ENCODE measurements around the gene ALKBH4.

Gene ALKBH4

DNA sequence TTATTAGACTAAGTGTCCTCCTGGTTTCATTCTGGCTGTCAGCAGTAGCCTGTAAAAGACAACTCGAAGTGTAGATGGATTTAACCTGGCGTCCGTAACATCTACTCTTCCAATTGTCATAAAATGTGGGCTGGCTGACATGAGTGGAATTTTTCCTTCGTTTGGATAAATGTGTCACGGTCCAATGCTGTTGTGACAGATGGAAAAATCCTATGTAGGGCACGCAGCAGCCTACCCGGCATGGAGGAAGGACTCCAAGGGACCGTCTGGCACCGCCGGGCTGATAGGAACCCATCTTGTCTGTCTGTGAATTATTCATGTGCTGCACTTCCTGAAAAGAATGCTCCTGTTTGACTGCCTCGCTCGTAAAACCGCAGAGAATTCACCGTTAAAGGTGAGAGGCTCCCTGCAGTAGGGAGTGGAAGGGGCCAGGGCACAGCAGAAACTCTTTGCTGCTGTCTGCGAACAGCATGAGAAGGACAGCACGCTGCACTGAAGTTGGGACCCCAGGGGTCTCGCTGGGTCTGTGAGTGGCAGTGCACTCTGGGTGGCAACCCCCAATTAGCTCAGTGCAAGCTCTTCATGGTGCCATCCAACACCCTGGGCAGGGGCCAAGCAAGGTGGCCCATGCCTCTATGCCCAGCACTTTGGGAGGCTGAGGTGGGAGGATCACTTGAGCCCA lies 32.9 kb downstream of the ALKBH4 start:
- peak; percentile 70 for DNase-seq
- H3K4me1 Mint-ChIP-seq (ENCODE audit: low read depth) = peaks cover 66% of the 10 kb centered on the region
- H3K36me3 Mint-ChIP-seq (ENCODE audit: low read depth) = peaks cover 37% of the 10 kb centered on the region
- H3K9me3 Mint-ChIP-seq = no peaks in the 10 kb centered on the region
- H3K27me3 Mint-ChIP-seq = no peaks in the 10 kb centered on the region
- H3K4me3 Mint-ChIP-seq = peak overlapping the region; percentile 73
- H3K27ac Mint-ChIP-seq = peak overlapping the region; percentile 93

DNA sequence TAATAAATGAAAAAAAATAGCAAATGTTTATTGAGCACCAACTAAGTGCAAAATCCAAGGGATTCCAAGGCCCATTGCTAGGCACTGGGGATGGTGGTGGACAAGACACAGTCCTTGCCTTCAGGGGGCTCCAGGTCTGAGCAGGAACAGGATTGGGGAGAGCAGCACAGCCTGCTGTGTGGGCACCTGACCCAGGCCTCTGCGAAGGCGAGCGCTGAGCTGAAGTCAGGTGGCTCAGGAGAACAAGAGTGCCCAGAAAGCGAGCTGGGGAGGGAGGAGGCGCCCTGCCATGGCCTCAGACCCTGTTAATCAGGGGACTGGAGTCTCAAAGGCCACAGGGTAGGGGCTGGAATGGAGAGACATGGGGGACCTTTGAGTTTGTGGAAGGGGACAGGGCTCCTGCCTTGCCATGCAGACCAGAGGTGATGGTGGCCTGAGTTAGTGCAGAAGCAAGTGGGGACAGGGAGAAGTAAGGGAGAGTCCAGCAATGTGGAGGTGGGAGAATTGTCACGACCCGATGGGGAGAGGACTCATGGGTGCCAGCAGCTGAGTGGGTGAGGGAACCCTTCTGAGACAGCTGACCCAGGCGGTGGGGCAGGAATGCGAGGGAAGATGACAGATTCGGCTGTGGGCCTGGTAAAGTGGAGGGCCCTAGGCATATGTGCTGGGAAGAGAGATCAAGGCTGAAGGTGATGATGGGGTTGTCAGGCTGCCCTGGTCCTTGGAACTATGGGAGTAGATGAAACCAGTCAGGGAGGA lies 35.3 kb downstream of the ALKBH4 start:
- Mint-ChIP-seq H3K4me3 (no peak overlapping the region), H3K27ac (peak overlapping the region; percentile 85), H3K36me3 (ENCODE audit: low read depth) (peaks cover 47% of the 10 kb centered on the region), H3K4me1 (ENCODE audit: low read depth) (peaks cover 79% of the 10 kb centered on the region), H3K27me3 (no peaks in the 10 kb centered on the region), H3K9me3 (no peaks in the 10 kb centered on the region)
- no peak for DNase-seq

DNA sequence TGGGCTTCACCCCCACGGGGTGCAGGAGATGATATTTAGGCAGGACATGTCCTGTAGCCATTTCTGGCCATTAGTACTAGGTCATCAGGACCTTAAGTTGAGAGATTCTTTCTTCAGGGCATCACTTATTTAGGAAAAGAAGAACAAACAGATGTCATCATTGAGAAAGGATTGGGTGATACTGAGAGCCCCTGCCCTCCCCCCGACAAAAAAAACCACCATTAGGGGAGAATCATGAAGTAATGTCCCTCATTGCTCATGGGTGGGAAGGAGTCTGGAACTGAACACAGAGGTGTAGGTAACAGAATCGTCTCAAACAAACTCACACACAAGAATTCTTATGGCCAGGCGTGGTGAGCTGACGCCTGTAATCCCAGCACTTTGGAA lies 37.7 kb downstream of the ALKBH4 start:
- H3K4me1 Mint-ChIP-seq (ENCODE audit: low read depth) = peaks cover 74% of the 10 kb centered on the region
- peak overlapping the region; percentile 98 for H3K27ac Mint-ChIP-seq
- H3K4me3 Mint-ChIP-seq = peak overlapping the region; percentile 77
- no peak for DNase-seq
- H3K9me3 Mint-ChIP-seq = no peaks in the 10 kb centered on the region
- peaks cover 59% of the 10 kb centered on the region for H3K36me3 Mint-ChIP-seq (ENCODE audit: low read depth)
- no peaks in the 10 kb centered on the region for H3K27me3 Mint-ChIP-seq

DNA sequence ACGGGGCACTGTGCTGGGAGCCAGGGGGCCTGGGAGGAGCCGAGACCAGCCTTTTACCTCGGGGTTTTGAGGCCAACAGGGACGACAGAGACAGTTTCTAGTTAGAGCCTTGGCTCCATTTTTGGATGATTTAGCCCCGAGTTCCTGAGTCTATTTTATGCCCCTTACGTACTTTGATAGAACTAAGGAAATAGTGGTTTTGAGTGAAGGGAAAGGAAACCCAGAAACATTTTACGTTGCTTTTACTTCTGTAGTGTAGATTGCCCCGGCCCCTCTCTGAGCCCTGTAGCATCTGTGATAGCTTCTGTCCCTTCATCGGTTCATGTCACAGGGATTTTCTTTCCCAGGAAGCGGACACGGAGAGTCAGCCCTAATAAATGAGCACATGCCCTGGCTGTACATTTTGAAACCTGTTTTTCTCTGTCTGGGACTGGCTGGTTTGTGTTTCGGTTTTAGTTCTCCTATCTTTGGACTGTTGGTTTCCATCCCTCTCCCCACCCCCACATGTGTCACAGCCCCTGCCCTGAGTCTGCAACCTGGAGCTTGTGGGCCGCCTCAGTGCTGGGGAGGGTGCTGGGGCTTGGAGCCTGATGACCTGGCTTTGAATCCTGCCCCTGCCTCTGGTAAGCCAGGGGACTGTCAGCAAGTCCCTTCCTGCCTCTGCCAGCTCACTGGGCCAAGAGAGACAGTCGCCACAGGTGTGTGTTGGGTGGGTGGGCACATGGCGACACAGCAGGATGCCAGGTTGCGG lies 38.2 kb downstream of the ALKBH4 start:
- no peaks in the 10 kb centered on the region for H3K27me3 Mint-ChIP-seq
- H3K36me3 Mint-ChIP-seq (ENCODE audit: low read depth) = peaks cover 63% of the 10 kb centered on the region
- H3K27ac Mint-ChIP-seq = peak overlapping the region; percentile 98
- peak; percentile 80 for DNase-seq
- peak overlapping the region; percentile 77 for H3K4me3 Mint-ChIP-seq
- no peaks in the 10 kb centered on the region for H3K9me3 Mint-ChIP-seq
- H3K4me1 Mint-ChIP-seq (ENCODE audit: low read depth) = peaks cover 72% of the 10 kb centered on the region

DNA sequence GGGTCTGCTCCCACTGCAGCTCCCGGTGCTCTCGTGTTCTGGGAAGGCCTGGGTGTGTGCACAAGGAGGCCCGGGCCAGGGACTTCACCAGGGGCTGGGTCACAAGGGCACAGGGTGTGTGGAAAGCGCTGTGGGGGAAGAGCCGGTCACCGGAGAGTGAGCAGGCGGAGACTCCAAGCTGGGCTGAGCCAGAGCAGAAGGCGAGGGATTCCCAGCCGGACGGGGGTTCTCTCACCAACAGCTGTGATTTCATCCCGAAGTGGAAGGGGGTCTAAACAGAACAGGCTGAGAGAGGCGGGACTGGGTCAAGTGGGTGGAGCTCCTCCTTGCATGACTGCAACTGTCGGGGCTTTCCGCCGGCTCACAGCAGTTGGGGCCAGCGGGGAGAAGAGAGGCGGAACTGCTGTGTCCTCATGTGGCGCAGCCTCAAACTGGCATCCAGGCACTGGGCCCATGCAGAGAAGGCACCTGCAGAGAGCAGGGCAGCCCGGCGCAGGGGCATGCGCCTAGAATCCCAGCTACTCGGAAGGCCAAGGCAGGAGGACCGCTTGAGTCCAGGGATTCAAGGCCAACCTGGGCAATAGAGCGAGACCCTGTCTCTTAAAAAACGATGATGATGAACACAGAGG lies 38.9 kb downstream of the ALKBH4 start:
- Mint-ChIP-seq H3K27ac (peak overlapping the region; percentile 98), H3K9me3 (no peaks in the 10 kb centered on the region), H3K36me3 (ENCODE audit: low read depth) (peaks cover 69% of the 10 kb centered on the region), H3K4me1 (ENCODE audit: low read depth) (peaks cover 70% of the 10 kb centered on the region), H3K4me3 (peak overlapping the region; percentile 77), H3K27me3 (no peaks in the 10 kb centered on the region)
- DNase-seq = peak; percentile 88

DNA sequence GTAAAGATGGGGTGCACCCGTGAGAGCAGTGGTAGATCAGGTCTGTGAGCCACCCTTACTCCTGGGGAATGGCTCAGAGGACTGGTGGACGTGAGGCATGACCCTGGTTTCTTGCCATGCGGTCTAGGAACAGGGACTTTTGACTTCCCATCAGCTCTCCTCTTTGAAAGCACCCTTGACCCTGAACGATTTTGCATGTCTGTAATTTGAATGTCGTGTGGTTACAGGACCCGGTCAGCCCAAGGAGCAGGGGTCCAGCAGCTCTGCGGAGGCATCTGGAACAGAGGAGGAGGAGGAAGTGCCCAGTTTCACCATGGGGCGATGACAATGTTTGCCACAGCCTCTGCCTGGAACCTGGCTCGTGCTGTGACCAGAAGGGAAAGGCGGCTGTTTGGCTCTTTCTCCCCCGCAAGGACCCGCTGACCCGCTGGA lies 39.9 kb downstream of the ALKBH4 start:
- DNase-seq = no peak
- H3K27ac Mint-ChIP-seq = peak overlapping the region; percentile 98
- no peaks in the 10 kb centered on the region for H3K27me3 Mint-ChIP-seq
- peaks cover 73% of the 10 kb centered on the region for H3K4me1 Mint-ChIP-seq (ENCODE audit: low read depth)
- H3K36me3 Mint-ChIP-seq (ENCODE audit: low read depth) = peaks cover 79% of the 10 kb centered on the region
- no peak overlapping the region for H3K4me3 Mint-ChIP-seq
- no peaks in the 10 kb centered on the region for H3K9me3 Mint-ChIP-seq

DNA sequence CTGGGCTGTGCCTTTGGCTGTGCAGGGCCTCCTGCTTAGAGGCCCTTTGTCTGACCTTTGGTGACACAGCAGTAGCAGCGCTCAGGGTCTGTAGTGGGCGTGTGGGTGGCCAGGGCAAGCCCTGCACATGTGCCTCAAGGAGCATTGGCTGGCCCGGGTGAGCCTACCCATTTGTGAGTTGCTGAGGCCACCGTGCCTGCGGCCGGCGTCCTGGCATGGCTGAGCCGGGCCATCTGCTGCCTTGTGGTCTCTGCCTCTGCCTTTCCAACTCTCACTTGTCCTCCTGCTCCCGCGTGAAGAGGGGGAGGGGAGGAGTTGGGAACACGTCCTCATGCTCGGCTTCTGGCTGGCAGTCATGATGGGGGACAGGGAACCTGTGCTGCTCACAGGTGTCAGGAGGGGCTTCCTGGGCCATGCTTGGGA lies 40.5 kb downstream of the ALKBH4 start:
- peak overlapping the region; percentile 63 for H3K27ac Mint-ChIP-seq
- H3K4me1 Mint-ChIP-seq (ENCODE audit: low read depth) = peaks cover 70% of the 10 kb centered on the region
- H3K36me3 Mint-ChIP-seq (ENCODE audit: low read depth) = peaks cover 79% of the 10 kb centered on the region
- H3K4me3 Mint-ChIP-seq = no peak overlapping the region
- DNase-seq = no peak
- no peaks in the 10 kb centered on the region for H3K9me3 Mint-ChIP-seq
- no peaks in the 10 kb centered on the region for H3K27me3 Mint-ChIP-seq

DNA sequence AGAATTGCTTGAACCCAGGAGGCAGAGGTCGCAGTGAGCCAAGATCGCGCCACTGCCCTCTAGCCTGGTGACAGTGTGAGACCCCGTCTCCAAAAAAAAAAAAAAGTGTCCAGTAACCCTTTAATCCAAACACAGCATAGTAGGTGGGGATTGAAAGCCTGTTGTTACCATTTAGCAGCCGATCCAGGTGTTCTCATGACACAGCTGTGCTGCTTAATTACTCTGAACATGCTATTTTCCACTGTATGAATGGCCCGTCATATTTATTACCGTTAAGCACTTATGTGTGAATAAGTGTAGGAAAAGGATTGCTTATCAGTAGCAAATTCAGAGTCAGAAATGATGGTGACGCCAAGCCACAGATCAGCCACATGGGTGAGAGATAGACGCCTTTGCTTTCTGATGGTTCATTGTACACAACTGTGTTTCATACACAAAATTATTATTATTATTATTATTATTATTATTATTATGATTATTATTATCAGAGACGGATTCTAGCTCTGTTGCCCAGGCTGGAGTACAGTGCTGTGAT lies 42.9 kb downstream of the ALKBH4 start:
- Mint-ChIP-seq H3K27ac (no peak overlapping the region), H3K36me3 (ENCODE audit: low read depth) (peaks cover 82% of the 10 kb centered on the region), H3K9me3 (no peaks in the 10 kb centered on the region), H3K27me3 (no peaks in the 10 kb centered on the region), H3K4me3 (no peak overlapping the region), H3K4me1 (ENCODE audit: low read depth) (peaks cover 69% of the 10 kb centered on the region)
- DNase-seq = no peak

DNA sequence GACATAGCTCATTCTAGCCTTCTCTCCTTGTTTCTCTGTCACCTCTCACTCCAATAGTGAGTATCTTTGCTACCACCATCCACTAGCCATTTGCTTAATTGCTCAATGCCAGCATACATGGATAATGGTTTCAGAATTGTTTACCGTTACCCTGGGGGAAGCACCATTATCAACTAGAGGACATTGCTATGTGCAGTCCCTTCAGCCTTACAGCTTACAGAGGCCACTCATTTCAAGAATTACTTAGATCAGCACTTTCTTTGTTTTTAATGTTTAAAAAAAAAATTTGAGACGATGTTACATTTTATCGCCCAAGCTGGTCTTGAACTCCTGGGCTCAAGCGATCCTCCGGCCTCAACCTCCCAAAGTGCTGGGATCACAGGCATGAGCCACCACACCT lies 46.1 kb downstream of the ALKBH4 start:
- Mint-ChIP-seq H3K36me3 (ENCODE audit: low read depth) (peaks cover 82% of the 10 kb centered on the region), H3K9me3 (no peaks in the 10 kb centered on the region), H3K4me3 (no peak overlapping the region), H3K4me1 (ENCODE audit: low read depth) (peaks cover 66% of the 10 kb centered on the region), H3K27me3 (no peaks in the 10 kb centered on the region), H3K27ac (peak overlapping the region; percentile 68)
- no peak for DNase-seq

DNA sequence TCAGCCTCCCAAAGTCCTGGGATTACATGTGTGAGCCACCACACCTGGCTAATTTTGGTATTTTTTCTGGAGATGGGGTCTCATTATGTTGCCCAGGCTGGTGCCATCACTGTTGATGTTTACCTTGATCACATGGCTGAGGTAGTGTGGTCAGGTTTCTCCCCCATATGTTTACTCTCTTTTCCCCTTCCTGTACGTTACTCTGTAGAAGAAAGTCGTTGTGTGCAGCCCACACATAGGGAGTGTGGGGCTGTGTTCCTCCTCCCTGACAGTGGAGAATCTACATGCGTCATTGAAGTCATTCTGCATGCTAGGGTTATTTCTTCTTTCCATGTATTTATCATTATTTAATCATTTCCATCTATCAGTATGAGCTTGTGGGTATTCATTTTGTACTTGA lies 47.6 kb downstream of the ALKBH4 start:
- Mint-ChIP-seq H3K4me1 (ENCODE audit: low read depth) (peaks cover 68% of the 10 kb centered on the region), H3K4me3 (no peak overlapping the region)
- no peak for DNase-seq

DNA sequence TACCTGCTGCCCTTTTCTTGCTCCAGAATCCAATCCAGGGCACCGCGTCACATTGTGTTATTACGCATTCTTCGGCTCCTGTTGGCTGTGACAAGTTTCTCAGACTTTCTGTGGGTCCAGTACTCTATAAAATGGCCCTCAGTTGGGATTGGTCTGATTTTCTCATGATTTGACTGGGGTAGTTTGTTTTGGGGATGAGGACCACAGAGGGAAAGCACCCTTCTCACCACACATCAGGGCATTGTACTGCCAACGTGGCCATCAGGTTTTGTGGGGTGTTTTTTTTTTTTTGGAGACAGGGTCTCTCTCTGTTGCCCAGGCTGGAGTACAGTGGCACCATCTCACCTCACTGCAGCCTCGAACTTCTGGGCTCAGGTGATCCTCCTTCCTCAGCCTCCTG lies 48.3 kb downstream of the ALKBH4 start:
- H3K4me1 Mint-ChIP-seq (ENCODE audit: low read depth) = peaks cover 64% of the 10 kb centered on the region
- H3K36me3 Mint-ChIP-seq (ENCODE audit: low read depth) = peaks cover 87% of the 10 kb centered on the region
- peak overlapping the region; percentile 94 for H3K27ac Mint-ChIP-seq
- no peaks in the 10 kb centered on the region for H3K9me3 Mint-ChIP-seq
- no peak for DNase-seq
- H3K27me3 Mint-ChIP-seq = no peaks in the 10 kb centered on the region
- H3K4me3 Mint-ChIP-seq = peak overlapping the region; percentile 55

More for the DNA sequence above, 47.6 kb downstream of the ALKBH4 start:
- Mint-ChIP-seq H3K27me3 (no peaks in the 10 kb centered on the region), H3K27ac (peak overlapping the region; percentile 94), H3K36me3 (ENCODE audit: low read depth) (peaks cover 85% of the 10 kb centered on the region), H3K9me3 (no peaks in the 10 kb centered on the region)

DNA sequence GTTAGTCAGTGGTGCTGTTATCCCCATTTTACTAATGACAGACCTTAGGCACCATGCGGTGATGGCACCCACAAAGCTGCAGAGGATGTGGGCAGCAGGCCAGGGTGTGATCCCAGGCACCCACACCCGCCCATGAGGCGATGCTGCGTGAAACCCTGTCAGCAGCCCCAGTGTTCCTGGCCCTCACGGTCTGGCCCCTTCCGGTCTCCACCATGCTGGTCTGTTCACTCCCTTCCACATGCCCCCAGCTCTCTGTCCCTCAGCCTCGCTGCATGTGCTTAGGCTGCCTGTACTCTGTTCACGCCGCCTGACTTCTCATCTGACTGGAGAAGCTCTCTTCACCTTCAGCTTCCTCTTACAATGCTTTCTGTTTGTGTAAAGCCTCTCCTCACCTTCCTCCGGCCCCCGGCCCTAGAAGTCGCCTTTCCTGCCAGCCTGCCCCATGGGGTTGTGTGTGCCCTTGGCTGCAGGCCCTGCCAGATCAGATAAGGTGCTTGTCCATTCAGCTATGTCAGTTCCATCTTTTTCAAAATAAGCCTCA lies 48.9 kb downstream of the ALKBH4 start:
- peaks cover 59% of the 10 kb centered on the region for H3K4me1 Mint-ChIP-seq (ENCODE audit: low read depth)
- peaks cover 87% of the 10 kb centered on the region for H3K36me3 Mint-ChIP-seq (ENCODE audit: low read depth)
- H3K9me3 Mint-ChIP-seq = no peaks in the 10 kb centered on the region

DNA sequence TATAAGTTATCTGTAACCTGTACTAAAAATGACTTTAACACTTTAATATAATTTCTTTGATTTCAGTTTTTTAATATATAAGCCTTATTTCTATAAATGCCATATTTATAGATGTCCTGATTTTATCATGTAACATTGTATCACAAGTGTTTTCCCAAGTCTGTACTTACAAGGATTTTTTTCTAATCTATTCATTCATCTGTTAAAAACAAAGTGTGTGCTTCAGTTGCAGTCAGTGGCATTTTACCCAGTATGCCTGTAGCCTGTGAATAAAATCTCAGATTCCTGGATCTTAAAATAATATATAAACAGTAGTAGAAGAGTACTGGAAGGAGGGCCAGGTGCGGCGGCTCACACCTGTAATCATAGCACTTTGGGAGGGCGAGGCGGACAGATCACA lies 51.1 kb downstream of the ALKBH4 start:
- Mint-ChIP-seq H3K4me1 (ENCODE audit: low read depth) (peaks cover 42% of the 10 kb centered on the region), H3K27me3 (no peaks in the 10 kb centered on the region), H3K9me3 (no peaks in the 10 kb centered on the region), H3K36me3 (ENCODE audit: low read depth) (peaks cover 89% of the 10 kb centered on the region), H3K4me3 (no peak overlapping the region), H3K27ac (peak overlapping the region; percentile 66)
- no peak for DNase-seq

More for the DNA sequence above, 48.9 kb downstream of the ALKBH4 start:
- H3K27me3 Mint-ChIP-seq = no peaks in the 10 kb centered on the region
- H3K4me3 Mint-ChIP-seq = peak overlapping the region; percentile 55
- peak overlapping the region; percentile 94 for H3K27ac Mint-ChIP-seq
- DNase-seq = peak; percentile 78

DNA sequence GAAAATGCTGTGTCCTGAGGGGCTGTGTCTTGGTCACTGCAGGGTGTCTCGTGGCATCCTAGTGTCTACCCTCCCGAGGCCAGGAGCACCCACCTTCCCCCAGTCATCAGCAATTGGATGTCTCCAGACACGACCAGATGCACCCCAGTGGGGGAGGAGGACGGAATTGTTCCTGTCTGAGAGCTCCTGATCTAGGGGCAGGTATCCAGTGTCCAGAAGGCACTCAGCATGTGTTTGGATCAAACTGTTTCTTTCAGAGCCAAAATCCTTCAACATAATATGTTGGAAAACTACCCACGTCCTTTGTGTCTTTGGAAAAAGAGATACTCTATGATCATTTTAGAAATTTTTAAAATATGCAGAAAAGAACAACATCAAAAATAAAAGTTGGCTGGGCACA lies 51.6 kb downstream of the ALKBH4 start:
- Mint-ChIP-seq H3K36me3 (ENCODE audit: low read depth) (peaks cover 89% of the 10 kb centered on the region), H3K9me3 (no peaks in the 10 kb centered on the region), H3K4me3 (no peak overlapping the region), H3K27me3 (no peaks in the 10 kb centered on the region), H3K4me1 (ENCODE audit: low read depth) (peaks cover 37% of the 10 kb centered on the region), H3K27ac (peak overlapping the region; percentile 59)
- no peak for DNase-seq

Measured in activated T-cell treated with anti-CD3 and anti-CD28 coated beads, Interleukin-2, amount 50 U/mL, for 24 hours (primary cell).